Right lobe of liver (tissue), 6 donors: ENCODE data around the gene TBRG4. TPM values are rescaled to one million over a fixed set of nuclear protein-coding genes. Genes with fewer than 3 reads are reported as not detected.
A peak's percentile ranks its signal among the peaks of the same experiment; 100 is the strongest.

Experiments used
- ATAC-seq, 4 donors: fragments of 200-7000 bp; cut with Tn5 transposase; one replicate each; pipeline ENCODE4 v1.9.1; 2020; ENCODE audit warnings: mild to moderate bottlenecking in 4 of 4, moderate library complexity in 4 of 4
- DNase-seq, 3 donors: peaks; one replicate each; pipeline ENCODE4 v3.0.0-alpha.2; 2020
- H3K27ac ChIP-seq, 3 donors: fragments of 200-600 bp; one replicate each; pipeline ENCODE4 v1.8.0; 2022
- H3K27me3 ChIP-seq, 2 donors: fragments of 200-600 bp; one replicate each; pipeline ENCODE4 v1.8.0; 2022
- H3K36me3 ChIP-seq, 4 donors: fragments of 200-600 bp; sonication (generic) in 1 of 4; one replicate each; pipeline versions ENCODE4 v1.5.1 to v1.8.0; 2017 to 2022; ENCODE audit warnings: control low read depth in 1 of 4
- H3K4me1 ChIP-seq, 4 donors: fragments of 200-600 bp; sonication (generic) in 1 of 4; one replicate each; pipeline versions ENCODE4 v1.5.1 to v1.8.0; 2017 to 2022; ENCODE audit warnings: control low read depth in 1 of 4
- H3K4me3 ChIP-seq, 3 donors: fragments of 200-600 bp; one replicate each; pipeline ENCODE4 v1.8.0; 2022
- H3K9me3 ChIP-seq, 4 donors: fragments of 200-600 bp; sonication (generic) in 1 of 4; one replicate each; pipeline versions ENCODE4 v1.5.1 to v1.8.0; 2017 to 2022; ENCODE audit warnings: control low read depth in 1 of 4
- CTCF ChIP-seq, 4 donors: fragments of 200-600 bp in 3 of 4; fragments of 450-650 bp in 1 of 4; IDR thresholded peaks; one replicate each; pipeline versions ENCODE4 v1.5.1 to v1.8.0; 2016 to 2022; ENCODE audit warnings: antibody characterized with exemption in 4 of 4, mild to moderate bottlenecking in 2 of 4
- POLR2A ChIP-seq: fragments of 450-650 bp; IDR thresholded peaks from one replicate; pipeline ENCODE4 v1.6.1; 2017; ENCODE audit warnings: antibody characterized with exemption, mild to moderate bottlenecking
- WGBS: methylation state at CpG from one replicate; pipeline ENCODE4 v1.1.6; 2018; ENCODE audit warnings: low coverage, low lambda C conversion rate; ENCODE audit not compliant: insufficient coverage; ENCODE audit errors: missing lambda C conversion rate; 5-methylcytosine and 5-hydroxymethylcytosine counted together
- intact Hi-C, 2 donors: fragments of 100-400 bp; cut with DNase I; formaldehyde crosslinking; loops; one replicate each; pipeline versions ENCODE4 v1.11.2 to v1.14.1; 2022
- long read RNA-seq: library from polyadenylated mRNA; unstranded; transcript quantifications from one replicate; pipeline ENCODE4 v2.0.0, GENCODE V29; 2019
- total RNA-seq, 6 experiments: library from RNA; depleted of rRNA in 2 of 6; stranded (reverse); fragments of >200 nt in 2 of 6; fragmentation: NEBNext Ultra II Directional in 3 of 6; extraction: Animal tissue kit (Norgen Biotek cat#: 25700) in 3 of 6; gene quantifications; one replicate each; pipeline versions ENCODE4 v1.1.0 to v1.2.4, GENCODE V29; 2016 to 2023
- donor health status: DM: no; HTN: yes; CAD: no.
- donor health status: DM: no; HTN: no; CAD: no.
- donor health status: DM: no; HTN: no; CAD: no.
- donor health status: DM: no; HTN: yes; CAD: no.
- donor health status: DM: no; HTN: yes; CAD: no.

Gene TBRG4
- 10 to 100 TPM; 33.0 to 57.1 (median 41.7) TPM for total RNA-seq
- long read RNA-seq, partial matches to known transcripts, result 4 of 10 reads
- long read RNA-seq, other reads (novel, unspliced or antisense), result 3 of 10 reads

- H3K27me3 ChIP-seq, result no peaks in the 10 kb centered on the region
- peak; percentile 96 to 97 (median 96) for DNase-seq
- no peaks in the 10 kb centered on the region for H3K9me3 ChIP-seq
- WGBS, result 0% methylated on average over 13 of the region's 64 CpGs
- H3K4me3 ChIP-seq, result peak within 1 kb of the TSS; percentile 61 to 89 (median 64)
- peaks cover 0 to 26% (median 13%) of the 10 kb centered on the region in 4 donors for H3K36me3 ChIP-seq
- intact Hi-C loops, result no loop called here
- peak within 1 kb of the TSS; percentile 82 to 93 (median 88) for H3K27ac ChIP-seq
- peaks cover 0 to 20% (median 4%) of the 10 kb centered on the region in 4 donors for H3K4me1 ChIP-seq
- peak; percentile 16 to 38 (median 34) for TF ChIP-seq CTCF (IDR thresholded peaks at IDR 0.05)
- peak; percentile 93 for TF ChIP-seq POLR2A
- peak; percentile 96 to 99 (median 96) for ATAC-seq
Measured at GRCh38 chr7:45111298-45112223, at the start of gene TBRG4. Gene TBRG4 (minus strand): TSS chr7:45111697. CDS start chr7:45109237, 2,460 bp downstream.

GRCh38 chr7:45161138-45161537 lies 49.6 kb upstream of the TBRG4 start:
- intact Hi-C loops, result no loop called here
- H3K9me3 ChIP-seq, result no peaks in the 10 kb centered on the region
- H3K27me3 ChIP-seq, result no peaks in the 10 kb centered on the region
- no peak overlapping the region for H3K4me3 ChIP-seq
- no peak for DNase-seq
- 61% methylated on average over 4 of the region's 4 CpGs for WGBS
- TF ChIP-seq CTCF (IDR thresholded peaks at IDR 0.05) (no peak), POLR2A (no peak)
- no peak for ATAC-seq
- H3K4me1 ChIP-seq, result no peaks in the 10 kb centered on the region
- no peak overlapping the region for H3K27ac ChIP-seq
- no peaks in the 10 kb centered on the region for H3K36me3 ChIP-seq

GRCh38 chr7:45160417-45160881 lies 49.0 kb upstream of the TBRG4 start:
- WGBS, result 62% methylated on average over 4 of the region's 10 CpGs
- Histone ChIP-seq H3K9me3 (no peaks in the 10 kb centered on the region), H3K27ac (no peak overlapping the region), H3K27me3 (no peaks in the 10 kb centered on the region), H3K36me3 (no peaks in the 10 kb centered on the region), H3K4me1 (no peaks in the 10 kb centered on the region), H3K4me3 (no peak overlapping the region)
- TF ChIP-seq CTCF (IDR thresholded peaks at IDR 0.05), result no peak
- TF ChIP-seq POLR2A, result no peak
- intact Hi-C loops, result no loop called here
- DNase-seq (no peak), ATAC-seq (peak; percentile 26 to 47 (median 40))

GRCh38 chr7:45159296-45159695 lies 47.8 kb upstream of the TBRG4 start:
- TF ChIP-seq POLR2A, result no peak
- no peak for TF ChIP-seq CTCF (IDR thresholded peaks at IDR 0.05)
- ATAC-seq (no peak), DNase-seq (no peak)
- no peaks in the 10 kb centered on the region for H3K36me3 ChIP-seq
- H3K9me3 ChIP-seq, result no peaks in the 10 kb centered on the region
- WGBS, result 82% methylated on average over 2 of the region's 4 CpGs
- peak overlapping the region in 2 of 3 donors; percentile 38 to 40 for H3K4me3 ChIP-seq
- intact Hi-C loops, result loop anchor here (10.0 kb wide), 2 partner anchors 106 to 706 kb away; no protein-coding TSS in a partner anchor
- no peaks in the 10 kb centered on the region for H3K27me3 ChIP-seq
- no peaks in the 10 kb centered on the region for H3K4me1 ChIP-seq
- no peak overlapping the region for H3K27ac ChIP-seq
